ENCODE data around the gene EXOSC1. TPM values are rescaled to one million over a fixed set of nuclear protein-coding genes. Genes with fewer than 3 reads are reported as not detected.
A peak's percentile ranks its signal among the peaks of the same experiment; 100 is the strongest.

EXOSC1 gene
- polyA plus RNA-seq, 1 donor from 2014 or later = 33.5 TPM

- H2AFZ ChIP-seq (ENCODE audit: low read depth, low read length) = peak overlapping the region; percentile 67
- H4K20me1 ChIP-seq (ENCODE audit: insufficient read depth) = no peaks in the 10 kb centered on the region
- H3K9me2 ChIP-seq (ENCODE audit: insufficient read depth, low read length) = no peaks in the 10 kb centered on the region
- H3K9ac ChIP-seq (ENCODE audit: low read length) = peak overlapping the region; percentile 83
- TF ChIP-seq POLR2AphosphoS5 (IDR thresholded peaks at IDR 0.05) (no peak), TAF1 (IDR thresholded peaks at IDR 0.05; ENCODE audit: low read depth) (no peak), SMC3 (conservative IDR thresholded peaks at IDR 0.05; ENCODE audit: poor library complexity) (no peak), MXI1 (conservative IDR thresholded peaks at IDR 0.05; ENCODE audit: poor library complexity, severe bottlenecking) (no peak), EZH2 (IDR thresholded peaks at IDR 0.05; ENCODE audit: borderline replicate concordance, insufficient read depth, low read length, poor library complexity, severe bottlenecking) (no peak), CTCF (IDR thresholded peaks at IDR 0.05; ENCODE audit: poor library complexity, severe bottlenecking) (no peak), EP300 (conservative IDR thresholded peaks at IDR 0.05; ENCODE audit: poor library complexity, severe bottlenecking) (no peak), REST (IDR thresholded peaks at IDR 0.05; ENCODE audit: borderline replicate concordance) (no peak), RAD21 (conservative IDR thresholded peaks at IDR 0.05) (no peak)
- no peaks in the 10 kb centered on the region for H3K36me3 ChIP-seq (ENCODE audit: insufficient read depth, low read length)
- peak overlapping the region; percentile 87 for H3K4me3 ChIP-seq (ENCODE audit: low read length)
- no peaks in the 10 kb centered on the region for H3K9me3 ChIP-seq (ENCODE audit: low read length)
- H3F3A ChIP-seq (ENCODE audit: insufficient read depth, low read length, poor library complexity, severe bottlenecking) = no peaks in the 10 kb centered on the region
- H3K27me3 ChIP-seq (ENCODE audit: insufficient read depth, low read depth, low read length) = no peaks in the 10 kb centered on the region
- peak overlapping the region; percentile 69 for H3K27ac ChIP-seq (ENCODE audit: low read length)
- peak overlapping the region; percentile 57 for H3K4me2 ChIP-seq (ENCODE audit: low read length)
- peaks cover 34% of the 10 kb centered on the region for H3K79me2 ChIP-seq (replicated peaks; ENCODE audit: insufficient read depth, low read length)
Observed at GRCh38 chr10:97445357-97445721, 467 bp downstream of the EXOSC1 start.

- Histone ChIP-seq H3K36me3 (ENCODE audit: insufficient read depth, low read length) (no peaks in the 10 kb centered on the region), H3F3A (ENCODE audit: insufficient read depth, low read length, poor library complexity, severe bottlenecking) (no peaks in the 10 kb centered on the region), H4K20me1 (ENCODE audit: insufficient read depth) (no peaks in the 10 kb centered on the region), H3K27me3 (ENCODE audit: insufficient read depth, low read depth, low read length) (no peaks in the 10 kb centered on the region), H3K4me2 (ENCODE audit: low read length) (no peak overlapping the region), H2AFZ (ENCODE audit: low read depth, low read length) (no peak overlapping the region), H3K27ac (ENCODE audit: low read length) (no peak overlapping the region), H3K79me2 (replicated peaks; ENCODE audit: insufficient read depth, low read length) (peaks cover 32% of the 10 kb centered on the region), H3K9ac (ENCODE audit: low read length) (no peak overlapping the region), H3K9me2 (ENCODE audit: insufficient read depth, low read length) (no peaks in the 10 kb centered on the region), H3K9me3 (ENCODE audit: low read length) (no peaks in the 10 kb centered on the region), H3K4me3 (ENCODE audit: low read length) (peak overlapping the region; percentile 87)
- TF ChIP-seq EP300 (conservative IDR thresholded peaks at IDR 0.05; ENCODE audit: poor library complexity, severe bottlenecking) = no peak
Observed at GRCh38 chr10:97444212-97444611, 1.6 kb downstream of the EXOSC1 start.

GRCh38 chr10:97442277-97442676 is 3.5 kb downstream of the EXOSC1 start:
- no peak overlapping the region for H3K27ac ChIP-seq (ENCODE audit: low read length)
- H3K4me3 ChIP-seq (ENCODE audit: low read length) = no peak overlapping the region
- H3K27me3 ChIP-seq (ENCODE audit: insufficient read depth, low read depth, low read length) = no peaks in the 10 kb centered on the region
- H2AFZ ChIP-seq (ENCODE audit: low read depth, low read length) = no peak overlapping the region
- no peaks in the 10 kb centered on the region for H3K36me3 ChIP-seq (ENCODE audit: insufficient read depth, low read length)
- no peaks in the 10 kb centered on the region for H3K9me2 ChIP-seq (ENCODE audit: insufficient read depth, low read length)
- H3K9ac ChIP-seq (ENCODE audit: low read length) = no peak overlapping the region
- no peaks in the 10 kb centered on the region for H4K20me1 ChIP-seq (ENCODE audit: insufficient read depth)
- no peak overlapping the region for H3K4me2 ChIP-seq (ENCODE audit: low read length)
- H3K79me2 ChIP-seq (replicated peaks; ENCODE audit: insufficient read depth, low read length) = peaks cover 24% of the 10 kb centered on the region
- H3F3A ChIP-seq (ENCODE audit: insufficient read depth, low read length, poor library complexity, severe bottlenecking) = no peaks in the 10 kb centered on the region
- H3K9me3 ChIP-seq (ENCODE audit: low read length) = no peaks in the 10 kb centered on the region
- TF ChIP-seq POLR2AphosphoS5 (IDR thresholded peaks at IDR 0.05) (no peak), TAF1 (IDR thresholded peaks at IDR 0.05; ENCODE audit: low read depth) (no peak), EP300 (conservative IDR thresholded peaks at IDR 0.05; ENCODE audit: poor library complexity, severe bottlenecking) (no peak)
